Right cardiac atrium (tissue), 5 donors: Measurements from ENCODE around the gene TRAF2. TPM values are rescaled to one million over a fixed set of nuclear protein-coding genes. Genes with fewer than 3 reads are reported as not detected.

Source experiments
- ATAC-seq, 2 donors: fragments of 200-7000 bp; cut with Tn5 transposase; one replicate each; pipeline versions ENCODE4 v1.8.0 to v1.9.1; 2020; ENCODE audit warnings: moderate library complexity in 2 of 2, mild to moderate bottlenecking in 1 of 2
- DNase-seq, 3 donors: peaks; one replicate each; pipeline ENCODE4 v3.0.0-alpha.2; 2020
- H3K27ac ChIP-seq: one replicate; pipeline ENCODE4 v1.5.1; 2013; ENCODE audit warnings: mild to moderate bottlenecking, low read length, control low read depth, moderate library complexity
- H3K27me3 ChIP-seq: one replicate; pipeline ENCODE4 v1.6.1; 2013; ENCODE audit not compliant: control insufficient read depth, insufficient read depth
- H3K4me1 ChIP-seq: one replicate; pipeline ENCODE4 v1.6.1; 2013; ENCODE audit warnings: low read length; ENCODE audit not compliant: control insufficient read depth, insufficient read depth
- H3K4me3 ChIP-seq: one replicate; pipeline ENCODE4 v1.5.1; 2013; ENCODE audit warnings: low read length, control low read depth
- H3K9me3 ChIP-seq: one replicate; pipeline ENCODE4 v1.6.1; 2013; ENCODE audit warnings: low read length; ENCODE audit not compliant: control insufficient read depth
- WGBS: extraction: QIAGEN DNeasy Blood & Tissue Kit; methylation state at CpG from one replicate; pipeline ENCODE4 v1.1.7; 2013; 5-methylcytosine and 5-hydroxymethylcytosine counted together
- intact Hi-C, 4 donors: fragments of 100-400 bp; cut with DNase I; formaldehyde crosslinking; loops; one replicate each; pipeline versions ENCODE4 v1.11.0 to v1.14.0; 2022 to 2023
- polyA plus RNA-seq: library from polyadenylated mRNA; stranded (reverse); fragments of 200-250 nt; gene quantifications from one replicate; pipeline ENCODE4 v1.2.3, GENCODE V29; 2013
- total RNA-seq, 4 donors: library from RNA; stranded (reverse); fragmentation: NEBNext Ultra II Directional; extraction: Animal tissue kit (Norgen Biotek cat#: 25700); gene quantifications; one replicate each; pipeline ENCODE4 v1.2.1, GENCODE V29; 2021
- donor health status: healthy with polysubstance abuse.
- donor health status: DM: no; HTN: yes; CAD: no.
- donor health status: DM: no; HTN: no; CAD: no.
- donor health status: DM: no; HTN: yes; CAD: no; lungs with severe emphysema.
- donor health status: DM: yes; HTN: yes; CAD: no.

The TRAF2 gene
- total and polyA plus RNA-seq, 5 donors = 6.1 to 10.2 (median 8.2) TPM

DNA sequence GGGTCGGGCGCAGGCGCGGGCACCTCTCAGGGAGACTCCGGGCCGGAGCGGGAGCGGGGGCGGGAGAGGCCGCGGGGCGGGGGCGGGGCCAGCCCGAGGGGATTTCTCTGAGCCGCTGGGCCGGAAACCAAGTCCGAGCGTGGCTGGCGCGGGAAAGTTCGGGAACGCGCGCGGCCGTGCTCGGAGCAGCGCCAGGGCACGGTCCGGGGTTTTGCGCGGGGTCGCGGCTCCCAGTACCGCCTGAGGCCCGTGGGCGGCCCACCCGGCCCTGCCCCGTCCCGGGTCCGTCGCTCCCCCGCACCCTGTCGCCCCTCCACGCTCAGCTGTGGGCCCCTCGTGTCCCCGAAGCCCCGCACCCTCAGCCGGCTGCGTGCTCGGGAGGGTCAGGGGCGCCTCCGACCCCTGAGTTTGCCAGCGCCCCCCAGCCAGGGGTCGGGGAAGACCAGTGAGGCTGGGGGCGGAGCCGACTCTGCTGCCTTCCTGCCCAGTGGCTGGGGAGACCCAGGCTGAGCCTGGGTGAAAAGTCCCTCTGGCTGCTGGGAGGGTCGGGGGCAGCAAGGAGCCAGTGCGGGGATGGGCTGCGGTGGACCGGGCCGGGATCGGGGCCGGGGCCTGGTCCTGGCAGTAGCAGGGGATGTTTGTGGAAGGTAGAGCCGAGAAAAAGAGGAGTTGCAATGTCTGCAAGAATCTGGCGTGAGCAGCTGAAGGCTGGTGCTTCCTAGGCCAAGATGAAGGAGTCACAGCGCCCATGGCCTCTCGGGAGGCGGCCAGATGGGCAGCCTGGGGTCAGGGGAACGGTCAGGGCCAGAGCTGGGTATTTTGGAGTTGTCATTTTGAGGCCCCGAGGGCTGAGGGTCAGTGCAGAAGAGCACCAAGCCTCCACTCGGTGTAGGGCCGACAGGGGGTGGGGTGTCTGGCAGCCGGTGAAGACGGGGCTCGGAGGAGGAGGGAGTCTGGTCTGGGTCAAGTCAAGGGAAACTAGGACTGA lies 588 bp downstream of the TRAF2 start:
- 1% methylated on average over 74 of the region's 76 CpGs for whole genome bisulfite sequencing
- H3K4me3 ChIP-seq = peak overlapping the region; percentile 91
- no peaks in the 10 kb centered on the region for H3K27me3 ChIP-seq
- H3K27ac ChIP-seq = peak overlapping the region; percentile 68
- H3K4me1 ChIP-seq = no peaks in the 10 kb centered on the region
- ATAC-seq (peak; percentile 15 to 29), DNase-seq (peak in 2 of 3 donors; percentile 69)
- intact Hi-C loops = no loop called here
- H3K9me3 ChIP-seq = no peaks in the 10 kb centered on the region

DNA sequence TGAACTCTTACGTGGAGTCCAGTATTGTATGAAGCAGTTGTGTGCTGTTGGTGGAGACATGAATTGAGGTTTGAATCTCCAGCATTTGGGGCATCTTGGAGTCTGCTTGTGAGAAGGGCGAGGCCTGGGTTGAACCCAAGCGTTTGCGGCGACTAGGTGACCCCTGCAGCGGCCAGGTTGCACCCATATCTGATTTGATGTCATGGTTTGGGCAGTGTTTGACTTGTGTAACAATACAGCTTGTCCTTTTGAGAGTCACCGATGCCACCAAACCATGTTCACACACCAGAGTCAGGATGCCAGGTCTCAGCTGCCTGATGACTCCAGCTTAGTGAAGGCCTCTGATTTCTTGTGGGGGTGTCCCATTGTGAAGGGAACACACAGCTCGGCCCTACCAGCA lies 2.1 kb downstream of the TRAF2 start:
- H3K9me3 ChIP-seq = no peaks in the 10 kb centered on the region
- ATAC-seq (no peak), DNase-seq (peak in 1 of 3 donors; percentile 7)
- 90% methylated on average over 8 of the region's 8 CpGs for WGBS
- H3K4me3 ChIP-seq = no peak overlapping the region
- intact Hi-C loops = no loop called here
- H3K4me1 ChIP-seq = no peaks in the 10 kb centered on the region
- H3K27ac ChIP-seq = no peak overlapping the region
- H3K27me3 ChIP-seq = no peaks in the 10 kb centered on the region

DNA sequence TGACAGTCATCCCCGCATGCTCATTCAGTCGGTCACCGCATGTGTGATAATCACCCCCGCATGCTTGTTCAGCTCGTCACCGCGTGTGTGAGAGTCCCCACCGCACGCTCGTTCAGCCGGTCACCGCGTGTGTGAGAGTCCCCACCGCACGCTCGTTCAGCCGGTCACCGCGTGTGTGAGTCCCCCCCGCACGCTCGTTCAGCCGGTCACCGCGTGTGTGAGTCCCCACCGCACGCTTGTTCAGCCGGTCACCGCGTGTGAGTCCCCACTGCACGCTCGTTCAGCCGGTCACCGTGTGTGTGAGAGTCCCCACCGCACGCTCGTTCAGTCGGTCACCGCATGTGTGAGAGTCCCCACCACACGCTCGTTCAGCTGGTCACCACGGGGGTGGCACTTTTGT lies 3.5 kb downstream of the TRAF2 start:
- intact Hi-C loops = no loop called here
- H3K4me1 ChIP-seq = no peaks in the 10 kb centered on the region
- no peaks in the 10 kb centered on the region for H3K27me3 ChIP-seq
- peak in 1 of 3 donors; percentile 35 for DNase-seq
- 94% methylated on average over 42 of the region's 42 CpGs for WGBS
- no peak overlapping the region for H3K4me3 ChIP-seq
- H3K9me3 ChIP-seq = no peaks in the 10 kb centered on the region
- H3K27ac ChIP-seq = no peak overlapping the region
- ATAC-seq = no peak

DNA sequence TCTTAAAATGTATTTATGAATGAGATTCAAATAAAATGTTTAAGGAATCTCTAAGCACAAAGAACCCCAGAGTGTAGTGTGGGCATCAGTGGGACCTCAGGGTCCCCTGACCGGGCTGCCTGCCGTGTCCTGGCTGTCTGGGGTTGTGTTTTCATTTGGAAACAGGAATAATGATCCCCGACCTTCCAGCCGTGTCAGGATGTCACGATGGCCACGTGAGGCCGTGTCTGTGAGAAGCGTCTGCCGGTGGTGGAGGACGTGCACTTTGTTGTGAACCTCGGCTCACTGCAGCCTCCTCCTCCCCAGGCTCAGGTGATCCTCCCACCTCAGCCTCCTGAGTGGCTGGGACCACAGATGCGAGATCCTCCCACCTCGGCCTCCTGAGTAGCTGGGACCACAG lies 4.3 kb downstream of the TRAF2 start:
- Histone ChIP-seq H3K4me1 (no peaks in the 10 kb centered on the region), H3K27ac (no peak overlapping the region), H3K4me3 (no peak overlapping the region), H3K27me3 (no peaks in the 10 kb centered on the region), H3K9me3 (no peaks in the 10 kb centered on the region)
- no peak for ATAC-seq
- intact Hi-C loops = no loop called here
- 82% methylated on average over 13 of the region's 13 CpGs for WGBS
- DNase-seq = peak in 1 of 3 donors; percentile 32

DNA sequence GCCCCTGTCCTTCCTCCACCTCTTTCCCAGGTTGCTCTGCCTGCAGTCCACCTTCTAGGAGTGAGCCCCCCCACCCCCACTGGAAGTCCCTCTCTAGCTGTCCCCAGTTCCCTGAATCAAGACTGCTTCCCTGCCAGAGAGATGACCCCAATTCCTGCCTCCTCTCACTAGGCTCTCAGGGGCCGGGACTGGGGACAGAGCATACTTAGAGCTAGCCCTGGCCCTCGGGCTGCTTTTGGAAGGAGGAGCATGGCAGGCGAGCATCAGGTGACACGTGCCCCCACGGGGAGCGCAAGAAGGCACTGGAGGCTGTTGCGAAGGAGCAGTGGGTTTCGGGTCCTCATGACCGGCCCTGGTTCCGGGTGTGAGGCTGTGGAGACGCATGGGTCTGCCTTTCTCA lies 9.7 kb downstream of the TRAF2 start:
- H3K27me3 ChIP-seq = no peaks in the 10 kb centered on the region
- no peaks in the 10 kb centered on the region for H3K4me1 ChIP-seq
- H3K4me3 ChIP-seq = no peak overlapping the region
- WGBS = 82% methylated on average over 11 of the region's 11 CpGs
- intact Hi-C loops = no loop called here
- no peak overlapping the region for H3K27ac ChIP-seq
- H3K9me3 ChIP-seq = no peaks in the 10 kb centered on the region
- ATAC-seq = no peak
- peak in 1 of 3 donors; percentile 11 for DNase-seq

DNA sequence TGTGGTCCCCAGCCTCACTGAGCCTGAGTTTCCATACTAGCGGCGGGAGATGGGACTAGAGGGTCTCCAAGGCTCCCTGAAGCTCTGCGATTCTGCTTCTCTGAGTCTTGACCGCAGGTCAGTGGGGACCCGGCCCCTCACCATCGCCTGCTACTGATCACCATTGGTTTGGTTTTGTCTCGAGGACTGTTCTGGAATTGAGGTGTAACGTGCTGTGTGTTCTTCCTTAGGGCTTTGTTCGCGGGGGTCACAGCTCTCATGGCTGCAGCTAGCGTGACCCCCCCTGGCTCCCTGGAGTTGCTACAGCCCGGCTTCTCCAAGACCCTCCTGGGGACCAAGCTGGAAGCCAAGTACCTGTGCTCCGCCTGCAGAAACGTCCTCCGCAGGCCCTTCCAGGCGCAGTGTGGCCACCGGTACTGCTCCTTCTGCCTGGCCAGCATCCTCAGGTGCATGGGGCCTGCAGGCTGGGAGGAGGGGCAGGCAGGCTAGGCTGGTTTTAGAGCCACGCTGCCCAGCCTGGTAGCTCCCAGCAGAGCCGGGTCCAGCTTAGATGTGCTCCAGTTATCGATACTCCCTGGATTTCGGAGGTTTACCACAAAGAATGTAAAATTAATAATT lies 12.3 kb downstream of the TRAF2 start:
- Histone ChIP-seq H3K9me3 (no peaks in the 10 kb centered on the region), H3K27me3 (no peaks in the 10 kb centered on the region), H3K4me3 (no peak overlapping the region), H3K27ac (no peak overlapping the region), H3K4me1 (peaks cover 16% of the 10 kb centered on the region)
- WGBS = 97% methylated on average over 21 of the region's 21 CpGs
- DNase-seq (peak in 1 of 3 donors; percentile 13), ATAC-seq (no peak)
- intact Hi-C loops = no loop called here

DNA sequence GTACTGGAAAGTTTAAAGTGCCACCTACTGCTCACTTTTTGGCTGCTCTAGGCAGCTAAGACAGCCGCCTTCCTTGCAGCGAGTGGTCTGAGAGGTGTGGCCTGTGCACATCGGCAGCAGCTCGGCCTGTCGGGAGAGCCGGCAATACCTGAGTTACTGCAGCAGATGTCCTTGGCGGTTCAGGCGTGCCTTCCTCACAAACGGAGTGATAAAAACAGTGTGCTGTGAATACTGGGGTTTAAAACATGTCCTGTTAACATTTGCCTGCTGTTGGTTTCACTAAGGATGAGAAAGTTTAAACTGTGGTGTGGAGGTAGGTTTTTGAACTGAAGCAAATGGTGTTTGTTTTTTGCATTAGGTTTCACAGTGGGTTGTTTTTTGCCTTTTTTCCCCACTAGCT lies 12.9 kb downstream of the TRAF2 start:
- no peak overlapping the region for H3K27ac ChIP-seq
- ATAC-seq = no peak
- no peaks in the 10 kb centered on the region for H3K27me3 ChIP-seq
- no peak for DNase-seq
- no peaks in the 10 kb centered on the region for H3K9me3 ChIP-seq
- intact Hi-C loops = no loop called here
- H3K4me1 ChIP-seq = peaks cover 16% of the 10 kb centered on the region
- H3K4me3 ChIP-seq = no peak overlapping the region
- WGBS = 73% methylated on average over 9 of the region's 9 CpGs

DNA sequence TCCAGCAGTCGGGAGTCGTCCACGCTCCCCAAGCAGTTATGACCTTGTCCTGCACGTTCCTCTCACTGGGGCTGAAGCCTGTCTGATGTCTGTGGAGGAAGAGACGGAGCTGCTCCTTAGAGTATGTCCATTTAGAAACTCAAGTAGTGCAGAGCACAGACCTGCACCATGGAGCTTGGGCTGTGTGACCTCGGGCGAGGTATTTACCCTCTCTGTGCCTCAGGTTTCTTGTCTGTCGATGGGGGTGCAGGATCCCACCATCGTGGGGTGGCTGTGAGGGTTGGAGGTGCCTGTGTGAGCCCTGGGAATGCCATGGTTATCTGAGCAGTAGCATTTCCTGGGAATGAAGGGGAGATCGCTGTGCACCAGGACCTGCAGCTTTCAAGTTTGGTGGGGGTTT lies 14.2 kb downstream of the TRAF2 start:
- 91% methylated on average over 10 of the region's 10 CpGs for WGBS
- no peaks in the 10 kb centered on the region for H3K9me3 ChIP-seq
- intact Hi-C loops = no loop called here
- H3K27me3 ChIP-seq = no peaks in the 10 kb centered on the region
- DNase-seq (no peak), ATAC-seq (no peak)
- peaks cover 16% of the 10 kb centered on the region for H3K4me1 ChIP-seq
- no peak overlapping the region for H3K27ac ChIP-seq
- H3K4me3 ChIP-seq = no peak overlapping the region

DNA sequence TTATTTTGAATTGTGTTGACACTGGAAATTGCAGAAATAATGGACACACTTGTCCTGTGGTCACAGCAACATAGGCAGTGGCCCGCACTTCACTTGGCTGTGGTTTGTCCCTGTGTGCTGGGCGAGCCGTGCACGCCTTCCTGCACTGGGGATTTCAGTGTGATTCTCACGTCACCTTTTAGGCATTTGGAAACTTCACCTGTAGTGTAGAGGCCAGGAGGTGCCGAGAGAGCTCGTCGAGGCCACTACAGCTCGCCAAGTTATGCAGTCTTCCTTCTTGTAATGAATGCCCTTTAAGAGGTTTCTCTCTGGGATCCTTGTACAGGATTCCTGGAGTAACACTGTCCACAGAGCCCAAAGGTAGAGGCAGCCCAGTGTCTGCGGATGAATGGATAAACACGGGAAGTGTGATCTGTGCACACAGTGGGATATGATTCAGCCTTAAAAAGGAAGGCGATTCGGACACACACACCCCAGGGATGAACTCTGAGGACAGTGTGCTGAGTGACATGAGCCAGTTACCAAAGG lies 14.7 kb downstream of the TRAF2 start:
- peak overlapping the region; percentile 25 for H3K27ac ChIP-seq
- H3K4me1 ChIP-seq = peaks cover 16% of the 10 kb centered on the region
- intact Hi-C loops = no loop called here
- 58% methylated on average over 13 of the region's 13 CpGs for WGBS
- no peaks in the 10 kb centered on the region for H3K27me3 ChIP-seq
- H3K4me3 ChIP-seq = no peak overlapping the region
- ATAC-seq (no peak), DNase-seq (no peak)
- H3K9me3 ChIP-seq = no peaks in the 10 kb centered on the region

DNA sequence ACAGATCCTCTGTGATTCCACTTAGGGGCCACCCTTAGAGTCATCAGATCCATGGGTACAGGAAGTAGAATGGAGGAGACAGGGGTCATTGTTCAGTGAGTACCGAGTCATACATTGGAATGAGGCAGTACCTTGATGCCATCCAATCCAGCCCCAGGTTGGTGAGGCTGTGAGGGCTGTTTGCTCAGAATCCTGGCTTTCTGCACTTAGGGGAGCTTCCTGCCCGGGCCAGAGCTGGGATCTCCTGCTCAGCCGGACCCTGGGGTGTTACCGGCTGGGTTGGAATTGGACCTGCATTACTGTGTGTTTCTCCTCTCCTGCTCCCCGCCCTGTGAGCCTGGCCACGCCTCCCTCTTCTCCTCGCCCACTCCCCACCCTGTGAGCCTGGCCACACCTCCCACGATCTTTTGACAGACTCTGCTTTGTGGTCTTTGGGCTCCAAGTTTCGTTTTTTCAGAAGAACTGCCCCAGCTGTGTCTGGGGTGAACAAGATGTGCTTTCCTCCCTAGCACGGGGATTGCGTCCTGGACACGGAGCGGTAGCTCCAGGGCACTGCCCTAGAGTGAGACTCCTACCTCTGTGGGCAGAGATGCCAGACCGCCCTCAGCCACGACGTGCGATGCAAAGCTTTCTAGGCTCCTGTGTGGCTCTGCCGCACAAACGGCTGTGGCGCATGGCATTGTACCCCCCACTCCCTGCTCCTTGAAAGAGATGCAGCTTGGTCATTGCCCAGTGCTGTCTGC lies 15.4 kb downstream of the TRAF2 start:
- intact Hi-C loops = no loop called here

More for the DNA sequence above, 15.4 kb downstream of the TRAF2 start:
- no peak overlapping the region for H3K4me3 ChIP-seq
- H3K27me3 ChIP-seq = no peaks in the 10 kb centered on the region
- 43% methylated on average over 20 of the region's 20 CpGs for WGBS
- peaks cover 16% of the 10 kb centered on the region for H3K4me1 ChIP-seq
- peak overlapping the region; percentile 25 for H3K27ac ChIP-seq
- no peaks in the 10 kb centered on the region for H3K9me3 ChIP-seq
- ATAC-seq (peak; percentile 52 to 57), DNase-seq (peak; percentile 43 to 75 (median 69))
